GM12864 (cell line): ENCODE data around the gene NOD1.

Source experiments
- DNase-seq: peaks from one replicate; pipeline ENCODE4 v3.0.0-alpha.2; 2011; ENCODE audit warnings: low read depth
- H3K4me3 ChIP-seq: 2 replicates; pipeline ENCODE4 v1.5.1; 2011; ENCODE audit warnings: mild to moderate bottlenecking, low read depth, low read length, control low read depth
- CTCF ChIP-seq: IDR thresholded peaks from 2 replicates; pipeline ENCODE4 v1.5.1; 2011; ENCODE audit warnings: low read depth, mild to moderate bottlenecking, moderate library complexity, low read length, control low read depth, inconsistent platforms; ENCODE audit errors: missing control alignments

NOD1 gene

GRCh38 chr7:30473903-30474302, 4.7 kb downstream of the NOD1 start:
- no peak for TF ChIP-seq CTCF
- DNase-seq = no peak
- no peak overlapping the region for H3K4me3 ChIP-seq

DNA sequence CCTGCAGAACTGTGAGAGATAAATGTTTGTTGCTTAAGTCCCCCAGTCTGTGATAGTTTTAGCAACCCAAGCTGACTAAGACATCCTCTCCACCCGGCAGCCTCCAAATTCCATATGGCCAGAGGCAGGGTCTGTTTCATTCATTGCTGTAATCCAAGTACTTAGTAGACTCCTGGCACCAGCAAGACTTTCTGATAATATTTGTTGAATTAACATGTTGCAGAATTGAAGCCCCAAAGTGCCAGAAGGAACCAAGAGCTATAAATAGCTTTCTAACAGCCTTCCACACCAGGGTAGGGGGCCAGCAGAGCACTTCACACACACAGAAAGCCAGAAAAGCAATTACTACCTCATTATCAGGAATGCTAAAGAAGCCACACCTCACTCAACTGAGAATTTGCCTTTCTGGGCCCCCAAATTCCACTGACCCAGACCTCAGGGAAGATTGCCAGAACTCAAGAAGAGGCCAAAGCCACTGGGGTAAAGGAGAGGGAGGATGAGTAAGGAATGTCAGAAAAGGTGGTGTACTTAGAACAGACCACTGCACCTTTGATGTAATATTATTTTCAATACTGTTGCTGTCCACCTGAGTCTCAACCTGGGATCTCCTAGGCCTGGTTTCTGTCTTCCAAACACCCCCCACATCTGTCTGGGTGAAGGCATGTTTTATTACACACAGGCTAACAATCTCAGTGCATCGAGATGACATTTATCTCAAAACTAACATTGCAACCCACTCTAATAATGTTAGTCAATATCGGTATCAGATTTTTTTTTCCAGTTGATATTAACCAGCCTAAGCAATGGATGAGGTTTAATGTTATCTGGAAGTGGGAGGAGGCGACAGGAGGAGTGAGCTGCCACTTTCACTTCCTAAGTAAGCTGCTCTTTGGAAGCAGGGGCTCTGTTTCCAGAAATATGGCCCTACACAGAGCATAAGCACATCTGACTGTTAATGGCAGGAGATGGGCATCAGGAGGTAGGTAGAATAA, 5.5 kb downstream of the NOD1 start:
- TF ChIP-seq CTCF = no peak
- DNase-seq = no peak
- no peak overlapping the region for H3K4me3 ChIP-seq

DNA sequence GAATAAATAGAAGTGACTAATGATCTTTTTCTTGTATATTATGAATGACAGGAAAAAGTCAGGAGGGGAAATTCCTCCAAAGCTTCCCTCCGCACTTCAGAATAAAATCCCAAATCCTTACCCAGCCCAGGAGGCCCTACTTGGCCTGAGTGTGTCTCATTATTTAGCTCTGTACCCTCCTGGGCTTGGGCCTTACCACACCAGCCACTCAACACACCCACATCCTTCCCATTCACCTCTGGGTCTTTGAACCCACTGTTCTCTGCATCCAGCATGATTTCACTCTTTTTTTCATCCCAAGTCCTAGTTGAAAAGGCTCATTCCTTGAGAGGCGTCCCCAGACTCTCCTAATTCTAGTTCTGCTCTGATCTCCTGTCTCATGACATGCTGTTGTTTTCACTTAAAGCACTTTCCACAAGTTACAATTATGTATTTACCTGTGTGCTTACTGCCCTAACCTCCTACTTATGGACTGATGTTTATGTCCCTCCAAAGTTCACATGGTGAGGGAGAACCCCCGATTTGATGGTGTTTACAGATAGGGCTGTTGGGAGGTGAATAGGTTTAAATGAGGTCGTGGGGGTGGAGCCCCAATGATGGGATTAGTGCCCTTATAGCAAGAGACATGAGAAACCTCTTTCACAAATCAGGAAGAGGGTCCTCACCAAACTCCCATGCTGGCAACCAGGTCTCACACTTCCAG, 6.4 kb downstream of the NOD1 start:
- no peak for TF ChIP-seq CTCF
- no peak for DNase-seq

GRCh38 chr7:30471205-30471604, 7.4 kb downstream of the NOD1 start:
- DNase-seq = no peak
- TF ChIP-seq CTCF = no peak
- H3K4me3 ChIP-seq = no peak overlapping the region

More for the DNA sequence above, 6.4 kb downstream of the NOD1 start:
- H3K4me3 ChIP-seq = no peak overlapping the region

GRCh38 chr7:30470771-30471170, 7.8 kb downstream of the NOD1 start:
- H3K4me3 ChIP-seq = no peak overlapping the region
- no peak for TF ChIP-seq CTCF
- DNase-seq = no peak

DNA sequence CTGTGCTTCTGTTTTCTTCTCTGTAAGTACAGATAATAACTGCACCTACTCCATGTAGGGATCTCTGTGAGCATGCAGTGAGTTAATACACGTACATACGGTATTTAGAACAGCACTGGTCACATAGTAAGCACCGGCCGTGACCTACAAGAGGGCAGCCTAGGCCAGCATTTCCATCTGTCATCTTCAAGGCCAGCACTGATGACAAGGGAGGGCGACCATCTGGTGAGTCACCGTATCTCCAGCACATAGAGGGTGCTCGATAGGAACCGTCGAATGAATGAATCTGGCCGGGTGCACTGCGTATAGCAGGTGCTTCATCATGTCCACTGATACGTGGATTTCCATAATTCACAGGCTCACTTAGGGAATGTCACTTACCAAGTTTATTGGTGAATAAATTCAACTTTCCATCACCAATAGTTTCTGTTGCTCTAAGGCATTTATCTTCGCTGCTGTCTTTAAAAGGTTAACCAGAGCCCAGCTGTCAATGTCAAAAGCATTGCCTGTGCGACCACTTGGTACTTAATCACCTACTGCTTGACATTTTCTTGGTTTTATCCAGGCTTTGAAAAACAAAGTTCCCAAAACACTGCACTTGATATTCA, 8.3 kb downstream of the NOD1 start:
- H3K4me3 ChIP-seq = no peak overlapping the region
- no peak for TF ChIP-seq CTCF

More for the DNA sequence above, 8.3 kb downstream of the NOD1 start:
- DNase-seq = no peak
